ENCODE results near the gene C4orf17. TPM values are rescaled to one million over a fixed set of nuclear protein-coding genes. Genes with fewer than 3 reads are reported as not detected.

C4orf17 gene
- total RNA-seq, 1 donor: not detected

- peaks cover 4% of the 10 kb centered on the region for H3K4me1 ChIP-seq (ENCODE audit: insufficient read depth, low read length)
- peaks cover 29% of the 10 kb centered on the region for H3K27me3 ChIP-seq (ENCODE audit: insufficient read depth, low read length)
- no peaks in the 10 kb centered on the region for H3K9me3 ChIP-seq (ENCODE audit: low read depth, low read length)
- H3K4me3 ChIP-seq (ENCODE audit: low read length): no peak overlapping the region
Observed at GRCh38 chr4:99572527-99573240, 61.9 kb downstream of the C4orf17 start.

GRCh38 chr4:99573735-99574368 is 63.0 kb downstream of the C4orf17 start:
- Histone ChIP-seq H3K4me1 (ENCODE audit: insufficient read depth, low read length) (peaks cover 4% of the 10 kb centered on the region), H3K4me3 (ENCODE audit: low read length) (no peak overlapping the region), H3K27me3 (ENCODE audit: insufficient read depth, low read length) (peaks cover 25% of the 10 kb centered on the region), H3K9me3 (ENCODE audit: low read depth, low read length) (no peaks in the 10 kb centered on the region)

GRCh38 chr4:99574530-99575324 is 63.9 kb downstream of the C4orf17 start, which contains the start of gene MTTP:
Gene MTTP (plus strand): TSS chr4:99574824. CDS start chr4:99574910, 86 bp downstream.
- Histone ChIP-seq H3K27me3 (ENCODE audit: insufficient read depth, low read length) (peaks cover 22% of the 10 kb centered on the region), H3K4me3 (ENCODE audit: low read length) (no peak within 1 kb of the TSS), H3K4me1 (ENCODE audit: insufficient read depth, low read length) (peaks cover 4% of the 10 kb centered on the region), H3K9me3 (ENCODE audit: low read depth, low read length) (no peaks in the 10 kb centered on the region)

GRCh38 chr4:99578714-99579113 is 67.9 kb downstream of the C4orf17 start:
- H3K9me3 ChIP-seq (ENCODE audit: low read depth, low read length): no peaks in the 10 kb centered on the region
- peaks cover 6% of the 10 kb centered on the region for H3K27me3 ChIP-seq (ENCODE audit: insufficient read depth, low read length)

GRCh38 chr4:99585516-99585915 is 74.7 kb downstream of the C4orf17 start:
- Histone ChIP-seq H3K4me3 (ENCODE audit: low read length) (no peak overlapping the region), H3K27me3 (ENCODE audit: insufficient read depth, low read length) (peaks cover 2% of the 10 kb centered on the region), H3K9me3 (ENCODE audit: low read depth, low read length) (no peaks in the 10 kb centered on the region)

More at GRCh38 chr4:99578714-99579113, 67.9 kb downstream of the C4orf17 start:
- H3K4me1 ChIP-seq (ENCODE audit: insufficient read depth, low read length): peaks cover 4% of the 10 kb centered on the region
- H3K4me3 ChIP-seq (ENCODE audit: low read length): no peak overlapping the region

GRCh38 chr4:99586322-99586721 is 75.5 kb downstream of the C4orf17 start:
- no peaks in the 10 kb centered on the region for H3K4me1 ChIP-seq (ENCODE audit: insufficient read depth, low read length)
- no peaks in the 10 kb centered on the region for H3K9me3 ChIP-seq (ENCODE audit: low read depth, low read length)
- no peak overlapping the region for H3K4me3 ChIP-seq (ENCODE audit: low read length)
- H3K27me3 ChIP-seq (ENCODE audit: insufficient read depth, low read length): peaks cover 2% of the 10 kb centered on the region

More at GRCh38 chr4:99585516-99585915, 74.7 kb downstream of the C4orf17 start:
- no peaks in the 10 kb centered on the region for H3K4me1 ChIP-seq (ENCODE audit: insufficient read depth, low read length)

- Histone ChIP-seq H3K4me1 (ENCODE audit: insufficient read depth, low read length) (no peaks in the 10 kb centered on the region), H3K9me3 (ENCODE audit: low read depth, low read length) (no peaks in the 10 kb centered on the region), H3K4me3 (ENCODE audit: low read length) (no peak overlapping the region), H3K27me3 (ENCODE audit: insufficient read depth, low read length) (peaks cover 2% of the 10 kb centered on the region)
Observed at GRCh38 chr4:99586797-99587196, 76.0 kb downstream of the C4orf17 start.

- peaks cover 2% of the 10 kb centered on the region for H3K27me3 ChIP-seq (ENCODE audit: insufficient read depth, low read length)
- no peaks in the 10 kb centered on the region for H3K4me1 ChIP-seq (ENCODE audit: insufficient read depth, low read length)
- H3K9me3 ChIP-seq (ENCODE audit: low read depth, low read length): no peaks in the 10 kb centered on the region
- H3K4me3 ChIP-seq (ENCODE audit: low read length): no peak overlapping the region
Observed at GRCh38 chr4:99587309-99587708, 76.5 kb downstream of the C4orf17 start.

GRCh38 chr4:99587803-99588202 is 77.0 kb downstream of the C4orf17 start:
- H3K9me3 ChIP-seq (ENCODE audit: low read depth, low read length): no peaks in the 10 kb centered on the region
- no peak overlapping the region for H3K4me3 ChIP-seq (ENCODE audit: low read length)
- H3K27me3 ChIP-seq (ENCODE audit: insufficient read depth, low read length): peaks cover 2% of the 10 kb centered on the region
- H3K4me1 ChIP-seq (ENCODE audit: insufficient read depth, low read length): no peaks in the 10 kb centered on the region

GRCh38 chr4:99591757-99592156 is 80.9 kb downstream of the C4orf17 start:
- Histone ChIP-seq H3K9me3 (ENCODE audit: low read depth, low read length) (no peaks in the 10 kb centered on the region), H3K4me3 (ENCODE audit: low read length) (no peak overlapping the region), H3K4me1 (ENCODE audit: insufficient read depth, low read length) (no peaks in the 10 kb centered on the region), H3K27me3 (ENCODE audit: insufficient read depth, low read length) (no peaks in the 10 kb centered on the region)

Other genes with a start within 250 kb of the C4orf17 start
- not detected for gene ADH1A, start 220.0 kb upstream of the C4orf17 start, total RNA-seq
- not detected for gene ADH1B, start 189.6 kb upstream of the C4orf17 start, total RNA-seq
- gene ADH1C, start 158.3 kb upstream of the C4orf17 start, total RNA-seq: not detected
- gene ADH7, start 75.7 kb upstream of the C4orf17 start, total RNA-seq: not detected
- gene TRMT10A, start 53.0 kb downstream of the C4orf17 start, total RNA-seq: 1.8 TPM
- gene MTTP, start 63.8 kb downstream of the C4orf17 start, total RNA-seq: 0.63 TPM
- gene C4orf54, start 146.8 kb downstream of the C4orf17 start, total RNA-seq: not detected

All from mononuclear cell (primary cell).